Measurements from ENCODE around the gene FILIP1L.

The FILIP1L gene

GRCh38 chr3:99950921-99951320, 163.4 kb downstream of the FILIP1L start:
- DNase-seq (ENCODE audit: low read depth, low spot score): no peak
- in situ Hi-C loops (cut with HindIII; ENCODE audit: low sequenced_read_pairs): no loop called here
- H3K4me3 ChIP-seq (ENCODE audit: low read depth, low read length): no peak overlapping the region
- TF ChIP-seq CTCF (IDR thresholded peaks at IDR 0.05; ENCODE audit: low read depth, low read length): no peak

DNA sequence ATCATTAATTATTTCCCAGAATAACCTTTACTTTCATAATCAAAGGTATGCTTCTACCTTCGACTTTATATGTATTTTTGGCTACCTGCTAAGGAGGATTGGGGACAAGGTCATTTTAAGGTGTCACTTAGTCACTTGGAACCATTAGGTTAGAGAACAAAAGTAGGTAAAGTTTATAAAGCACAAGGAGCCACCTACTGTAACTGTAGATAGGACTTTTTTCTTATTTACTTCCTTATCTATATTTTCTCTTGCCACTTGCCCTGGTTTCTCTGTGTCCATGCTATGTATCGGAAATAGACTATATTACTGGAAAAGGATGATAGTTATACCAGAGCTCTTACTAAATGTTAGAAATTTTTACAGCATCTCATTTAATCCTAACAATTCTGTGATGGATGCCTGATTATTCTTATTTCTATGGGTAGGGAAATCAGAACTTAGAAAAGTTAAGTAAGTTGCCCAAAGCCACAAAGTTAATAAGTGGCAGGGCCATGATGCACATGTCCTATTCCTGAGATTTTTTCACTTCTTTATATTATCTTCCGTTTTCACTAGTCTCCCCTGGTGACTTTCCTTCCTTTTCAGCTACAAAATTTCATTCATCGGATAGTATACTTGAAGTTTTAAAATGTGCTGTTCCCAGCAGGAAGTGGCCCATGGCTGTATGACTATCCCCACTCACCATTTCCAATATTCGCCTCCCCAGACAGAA, 164.2 kb downstream of the FILIP1L start:
- no peak for DNase-seq (ENCODE audit: low read depth, low spot score)
- TF ChIP-seq CTCF (IDR thresholded peaks at IDR 0.05; ENCODE audit: low read depth, low read length): no peak
- in situ Hi-C loops (cut with HindIII; ENCODE audit: low sequenced_read_pairs): no loop called here
- no peak overlapping the region for H3K4me3 ChIP-seq (ENCODE audit: low read depth, low read length)

DNA sequence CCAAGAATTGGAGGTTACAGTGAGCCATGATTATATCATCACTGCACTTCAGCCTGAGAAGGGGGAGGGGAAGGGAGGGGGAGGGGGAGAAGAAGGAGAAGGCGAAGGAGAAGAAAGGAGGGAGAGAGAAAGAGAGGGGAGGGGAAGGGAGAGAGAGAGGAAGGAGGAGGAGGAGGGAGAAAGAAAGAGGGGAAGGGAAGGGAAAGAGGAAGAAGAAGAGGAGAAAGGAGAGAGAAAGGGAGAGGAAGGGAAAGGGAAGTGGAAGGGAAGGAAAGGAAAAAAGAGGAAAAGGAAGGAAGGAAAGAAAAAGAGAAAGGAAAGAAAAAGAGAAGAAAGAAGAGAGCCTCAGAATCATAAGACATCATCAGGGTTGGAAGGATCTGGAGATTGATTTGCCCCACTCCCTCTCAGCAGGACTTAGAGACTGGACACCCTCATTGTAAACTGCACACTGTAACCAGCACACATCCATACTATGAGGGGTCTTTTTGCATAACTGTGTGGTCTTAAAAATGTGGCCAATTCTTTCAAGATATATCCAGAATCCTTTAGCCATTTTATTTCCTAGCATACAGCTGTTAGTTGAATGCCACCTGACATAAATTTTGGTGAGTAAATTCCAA, 165.7 kb downstream of the FILIP1L start:
- TF ChIP-seq CTCF (IDR thresholded peaks at IDR 0.05; ENCODE audit: low read depth, low read length): no peak
- in situ Hi-C loops (cut with HindIII; ENCODE audit: low sequenced_read_pairs): no loop called here
- DNase-seq (ENCODE audit: low read depth, low spot score): no peak
- H3K4me3 ChIP-seq (ENCODE audit: low read depth, low read length): no peak overlapping the region

DNA sequence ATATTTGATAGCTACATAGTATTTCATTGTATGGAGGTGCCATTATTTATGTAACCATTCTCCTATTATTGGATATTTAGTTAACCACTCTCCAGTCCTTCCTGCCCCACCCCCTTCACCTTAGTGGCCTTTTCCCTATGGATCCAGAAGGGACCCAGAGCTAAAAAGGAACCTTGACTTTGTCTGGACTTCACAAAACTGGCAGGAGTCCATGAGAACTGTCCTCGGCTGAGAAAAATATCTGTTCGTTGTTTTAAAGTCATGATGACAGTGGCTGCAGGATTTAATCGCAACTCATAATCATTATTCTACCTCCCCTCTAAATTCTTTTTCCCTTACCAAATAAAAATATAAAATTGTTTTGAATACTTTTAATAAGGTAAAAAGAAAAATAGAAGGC, 166.9 kb downstream of the FILIP1L start:
- in situ Hi-C loops (cut with HindIII; ENCODE audit: low sequenced_read_pairs): no loop called here
- no peak for DNase-seq (ENCODE audit: low read depth, low spot score)
- H3K4me3 ChIP-seq (ENCODE audit: low read depth, low read length): no peak overlapping the region
- TF ChIP-seq CTCF (IDR thresholded peaks at IDR 0.05; ENCODE audit: low read depth, low read length): no peak

GRCh38 chr3:99945328-99945995, 168.8 kb downstream of the FILIP1L start:
- no peak overlapping the region for H3K4me3 ChIP-seq (ENCODE audit: low read depth, low read length)
- DNase-seq (ENCODE audit: low read depth, low spot score): peak; percentile 65
- no peak for TF ChIP-seq CTCF (IDR thresholded peaks at IDR 0.05; ENCODE audit: low read depth, low read length)
- in situ Hi-C loops (cut with HindIII; ENCODE audit: low sequenced_read_pairs): no loop called here

DNA sequence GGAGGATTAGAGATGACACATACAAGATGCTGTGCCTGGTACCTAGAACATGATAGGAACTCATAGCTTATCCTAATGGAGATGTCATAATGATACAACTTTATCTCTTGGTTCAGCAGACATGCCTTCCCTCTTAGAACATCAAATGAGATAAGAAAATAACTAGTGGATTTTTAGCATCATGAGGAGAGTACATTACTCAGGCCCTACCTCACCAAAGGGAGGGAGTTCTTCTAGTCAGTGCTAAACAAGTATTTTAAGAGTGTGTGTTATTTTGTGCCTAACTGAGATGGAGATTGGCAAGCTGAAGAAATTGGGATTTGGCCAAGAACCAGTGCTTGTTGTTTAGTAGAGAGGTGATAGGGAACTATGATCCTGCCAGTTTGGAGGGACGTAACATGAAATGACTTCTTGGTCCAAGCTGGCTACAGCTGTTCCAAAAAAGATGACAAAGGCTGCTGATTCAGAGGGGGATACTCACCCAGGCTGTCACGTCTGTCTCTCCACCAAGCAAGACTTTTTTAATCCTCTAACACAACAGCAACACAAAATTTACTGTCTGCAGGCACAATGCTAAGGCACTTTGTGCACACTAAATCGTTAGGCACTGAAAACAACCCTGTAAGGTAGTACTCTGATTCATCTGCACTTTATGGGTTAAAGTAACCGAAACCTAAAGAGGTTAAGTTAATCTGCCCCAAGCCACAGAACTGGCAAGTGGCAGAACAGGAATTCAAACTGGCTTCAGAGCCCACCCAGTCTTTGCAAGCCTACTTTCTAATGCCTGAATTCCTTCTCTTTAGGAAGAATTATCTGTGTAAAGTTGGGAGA, 170.2 kb downstream of the FILIP1L start:
- DNase-seq (ENCODE audit: low read depth, low spot score): no peak
- no peak for TF ChIP-seq CTCF (IDR thresholded peaks at IDR 0.05; ENCODE audit: low read depth, low read length)
- H3K4me3 ChIP-seq (ENCODE audit: low read depth, low read length): no peak overlapping the region
- in situ Hi-C loops (cut with HindIII; ENCODE audit: low sequenced_read_pairs): no loop called here
